ENCODE data around the gene MAD1L1. TPM values are rescaled to one million over a fixed set of nuclear protein-coding genes. Genes with fewer than 3 reads are reported as not detected.

The MAD1L1 gene
- total RNA-seq, 4 donors from 2014 or later: 21.0 to 49.7 (median 29.8) TPM

DNA sequence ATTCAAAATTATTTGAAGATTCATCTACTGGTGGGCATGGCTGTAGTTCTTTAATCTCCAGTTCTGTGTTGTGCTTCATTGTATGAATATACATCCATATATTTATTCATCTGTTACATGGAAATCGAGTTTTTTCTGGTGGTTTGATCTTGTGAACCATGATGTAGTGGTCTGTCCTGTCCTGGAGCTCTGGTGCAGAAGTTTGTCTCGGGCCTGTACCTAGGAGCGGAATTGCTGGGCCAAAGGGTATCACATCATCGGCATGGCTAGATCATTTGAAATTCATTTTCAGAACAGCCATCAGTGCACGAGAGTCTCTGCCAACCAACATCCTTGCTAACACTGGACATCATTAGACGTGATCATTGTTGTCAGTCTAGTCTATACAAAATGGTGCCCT is 455.6 kb downstream of the MAD1L1 start:
- TF ChIP-seq, protein P1, sequence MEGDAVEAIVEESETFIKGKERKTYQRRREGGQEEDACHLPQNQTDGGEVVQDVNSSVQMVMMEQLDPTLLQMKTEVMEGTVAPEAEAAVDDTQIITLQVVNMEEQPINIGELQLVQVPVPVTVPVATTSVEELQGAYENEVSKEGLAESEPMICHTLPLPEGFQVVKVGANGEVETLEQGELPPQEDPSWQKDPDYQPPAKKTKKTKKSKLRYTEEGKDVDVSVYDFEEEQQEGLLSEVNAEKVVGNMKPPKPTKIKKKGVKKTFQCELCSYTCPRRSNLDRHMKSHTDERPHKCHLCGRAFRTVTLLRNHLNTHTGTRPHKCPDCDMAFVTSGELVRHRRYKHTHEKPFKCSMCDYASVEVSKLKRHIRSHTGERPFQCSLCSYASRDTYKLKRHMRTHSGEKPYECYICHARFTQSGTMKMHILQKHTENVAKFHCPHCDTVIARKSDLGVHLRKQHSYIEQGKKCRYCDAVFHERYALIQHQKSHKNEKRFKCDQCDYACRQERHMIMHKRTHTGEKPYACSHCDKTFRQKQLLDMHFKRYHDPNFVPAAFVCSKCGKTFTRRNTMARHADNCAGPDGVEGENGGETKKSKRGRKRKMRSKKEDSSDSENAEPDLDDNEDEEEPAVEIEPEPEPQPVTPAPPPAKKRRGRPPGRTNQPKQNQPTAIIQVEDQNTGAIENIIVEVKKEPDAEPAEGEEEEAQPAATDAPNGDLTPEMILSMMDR (IDR thresholded peaks at IDR 0.05; ENCODE audit: low read depth): no peak

DNA sequence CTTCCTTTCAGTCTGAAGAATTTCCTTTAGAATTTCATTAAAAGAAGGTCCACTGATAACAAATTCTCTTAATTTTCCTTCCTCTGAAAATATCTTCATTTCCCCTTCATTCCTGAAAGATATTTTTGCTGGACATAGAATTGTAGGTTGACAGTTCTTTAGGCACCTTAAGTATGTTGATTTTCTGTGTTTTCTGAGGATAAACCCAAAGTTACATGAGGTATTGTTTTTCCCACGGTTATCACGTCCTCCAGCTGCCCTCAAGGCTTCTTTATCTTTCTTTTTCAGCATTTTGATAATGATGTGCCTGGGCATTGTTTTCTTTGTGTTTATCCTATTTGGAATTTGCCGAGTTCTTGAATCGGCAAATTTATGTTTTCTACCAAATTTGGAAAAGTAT is 457.4 kb downstream of the MAD1L1 start:
- TF ChIP-seq, protein P1 (IDR thresholded peaks at IDR 0.05; ENCODE audit: low read depth): no peak

DNA sequence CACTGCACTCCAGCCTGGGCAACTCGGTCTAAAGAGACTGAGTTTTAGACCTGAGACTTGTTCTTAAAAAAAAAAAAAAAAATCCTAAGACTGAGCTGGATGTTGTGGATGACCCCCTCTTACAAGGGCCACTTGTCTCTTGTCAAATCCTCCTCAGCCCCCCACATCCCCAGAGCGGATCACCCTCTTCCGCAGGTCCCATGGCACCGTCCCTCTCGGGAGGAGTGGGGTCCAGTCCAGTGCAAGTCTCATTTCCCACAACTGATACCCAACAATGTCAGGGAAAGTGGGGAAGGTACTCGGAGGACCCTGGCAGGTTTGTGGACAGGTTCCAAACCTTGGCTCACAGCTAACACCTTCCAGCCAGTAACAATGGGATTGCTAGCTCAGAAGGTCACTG is 462.4 kb downstream of the MAD1L1 start:
- TF ChIP-seq, protein P1 (IDR thresholded peaks at IDR 0.05; ENCODE audit: low read depth): no peak

DNA sequence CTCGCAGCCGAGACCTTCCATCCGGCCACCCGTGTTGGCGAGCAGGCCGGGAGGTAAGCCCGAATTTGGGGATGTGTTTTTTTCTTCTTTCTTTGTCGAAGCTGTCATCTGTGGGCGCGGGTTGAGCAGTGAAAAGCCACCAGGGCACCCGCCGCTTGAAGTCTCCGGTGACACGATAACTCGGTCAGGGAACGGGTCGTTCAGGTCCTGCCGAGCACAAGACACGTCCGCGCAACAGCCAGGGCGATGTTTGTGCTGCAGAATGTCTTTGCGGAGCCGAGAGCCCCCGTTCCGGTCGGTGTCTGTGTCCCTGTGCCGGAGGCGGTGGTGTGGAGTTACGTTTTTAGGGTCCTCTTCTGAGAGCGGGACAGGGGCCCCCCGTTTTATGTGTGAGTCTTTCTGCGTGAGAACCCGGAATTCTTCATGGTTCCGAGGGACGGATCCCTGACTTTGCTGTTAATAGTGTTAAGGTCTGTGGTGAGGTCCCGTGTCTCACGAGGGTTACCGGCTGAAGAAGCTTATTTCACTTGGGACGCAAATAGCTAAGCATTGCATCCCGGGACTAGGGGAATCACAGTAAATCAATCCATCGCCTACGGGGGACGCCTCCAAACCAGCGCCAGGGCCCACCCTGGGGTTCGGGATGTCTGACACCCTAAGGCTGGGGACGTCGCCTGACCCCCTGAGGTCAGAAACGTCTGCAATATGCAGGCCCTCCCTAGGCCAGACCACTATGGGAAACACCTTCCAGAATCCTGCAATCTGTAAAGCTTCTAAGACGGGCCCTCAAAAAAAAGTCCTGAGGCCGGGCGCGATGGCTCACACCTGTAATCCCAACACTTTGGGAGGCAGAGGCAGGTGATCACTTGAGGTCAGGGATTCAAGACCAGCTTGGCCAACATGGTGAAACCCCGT is 463.2 kb downstream of the MAD1L1 start:
- TF ChIP-seq, protein P1 (IDR thresholded peaks at IDR 0.05; ENCODE audit: low read depth): no peak

DNA sequence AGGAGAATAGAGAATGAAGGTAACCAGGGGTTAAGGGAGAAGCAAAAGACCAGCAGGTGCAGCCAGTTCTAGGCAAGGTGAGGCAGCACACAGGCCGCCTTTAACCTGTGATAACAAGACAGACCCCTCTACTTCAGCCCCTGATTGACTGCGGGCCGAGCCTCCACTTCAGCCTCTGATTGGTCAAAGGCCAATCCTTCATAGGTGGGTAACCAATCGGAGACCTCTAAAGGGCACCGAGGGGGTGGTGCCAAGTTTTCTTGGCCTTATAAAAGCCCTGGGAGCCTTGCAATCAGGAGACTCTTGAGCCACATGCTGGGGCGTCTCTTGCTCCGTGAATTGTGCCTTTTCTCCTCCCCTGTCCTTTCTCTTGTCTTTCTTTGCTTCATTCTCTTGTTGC is 463.9 kb downstream of the MAD1L1 start:
- TF ChIP-seq, protein P1 (IDR thresholded peaks at IDR 0.05; ENCODE audit: low read depth): no peak

DNA sequence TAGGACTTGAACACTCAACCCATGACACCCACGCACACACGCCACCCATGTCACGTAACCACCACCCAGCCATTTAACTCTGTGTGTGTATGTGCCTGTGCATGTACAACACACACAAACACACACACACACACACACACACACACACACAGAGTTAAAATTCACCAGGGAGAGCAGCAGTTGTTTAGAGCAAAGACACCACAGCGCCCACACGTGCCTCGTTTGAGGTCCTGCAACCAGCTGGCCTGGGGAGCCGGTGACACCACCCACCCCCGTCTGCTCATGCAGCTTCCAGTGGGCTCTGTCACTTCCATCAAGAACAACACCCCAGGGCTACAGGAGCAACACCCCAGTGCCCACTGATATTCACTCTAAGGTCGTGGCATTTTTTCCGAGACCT is 465.2 kb downstream of the MAD1L1 start:
- TF ChIP-seq, protein P1 (IDR thresholded peaks at IDR 0.05; ENCODE audit: low read depth): no peak

Small RNAs within 50 kb of the gene (small RNA-seq; reads per million reads assigned to genes)
- 0.36 reads per million for gene MIR4655

Other genes starting within 250 kb of the MAD1L1 start
- gene MRM2, start 9.3 kb upstream of the MAD1L1 start, total RNA-seq: 10 to 100 TPM; 12.2 to 15.5 (median 14.1) TPM
- gene NUDT1, start 9.3 kb upstream of the MAD1L1 start, total RNA-seq: 10 to 100 TPM; 11.3 to 25.8 (median 24.8) TPM
- gene SNX8, start 81.5 kb upstream of the MAD1L1 start, total RNA-seq: 10 to 100 TPM; 16.0 to 63.3 (median 31.6) TPM
- 100 to 1,000 TPM in 2 of 4 donors, 10 to 100 TPM in 2; 76.8 to 151 (median 102) TPM for gene EIF3B, start 121.9 kb upstream of the MAD1L1 start, total RNA-seq
- gene CHST12, start 170.7 kb upstream of the MAD1L1 start, total RNA-seq: 10 to 100 TPM in 3 of 4 donors, 1 to 10 TPM in 1; 5.2 to 26.0 (median 13.8) TPM
- gene GRIFIN, start 243.5 kb upstream of the MAD1L1 start, total RNA-seq: not detected